Bladder microvascular endothelial cell (primary cell): ENCODE data around the gene COL1A1. TPM values are rescaled to one million over a fixed set of nuclear protein-coding genes. Genes with fewer than 3 reads are reported as not detected.

Experiments
- total RNA-seq: library from RNA; depleted of rRNA; stranded (reverse); fragments of >200 nt; gene quantifications from 2 replicates; pipeline ENCODE4 v1.2.3, GENCODE V29; 2014

COL1A1 gene
- total RNA-seq = 7.6 and 45.2 TPM in 2 replicates

DNA sequence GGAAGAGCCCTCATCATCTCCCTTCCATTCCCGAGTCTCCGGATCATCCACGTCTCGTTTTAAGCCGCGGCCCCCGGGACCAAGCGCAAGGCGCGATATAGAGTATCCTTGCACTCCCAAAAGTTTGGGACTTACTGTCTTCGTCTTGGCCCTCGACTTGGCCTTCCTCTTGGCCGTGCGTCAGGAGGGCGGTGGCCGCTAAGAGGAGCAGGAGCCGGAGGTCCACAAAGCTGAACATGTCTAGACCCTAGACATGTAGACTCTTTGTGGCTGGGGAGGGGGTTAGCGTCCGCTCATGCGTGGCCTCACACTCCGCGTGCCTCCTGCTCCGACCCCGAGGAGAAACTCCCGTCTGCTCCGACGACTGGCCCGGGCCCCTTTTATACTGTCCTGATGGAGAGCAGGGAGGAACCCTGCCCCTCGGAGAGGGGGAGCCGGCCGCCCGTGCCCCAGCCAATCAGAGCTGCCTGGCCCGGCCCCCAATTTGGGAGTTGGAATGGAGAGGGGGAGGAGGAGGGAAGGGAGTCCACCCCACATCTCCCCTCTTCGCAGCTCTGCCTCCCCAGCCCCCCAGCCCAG is at the start of gene COL1A1:
COL1A1 (minus strand) TSS at position 356 of the 579 bp plus-strand sequence; CDS start at position 238, 118 bp downstream.

DNA sequence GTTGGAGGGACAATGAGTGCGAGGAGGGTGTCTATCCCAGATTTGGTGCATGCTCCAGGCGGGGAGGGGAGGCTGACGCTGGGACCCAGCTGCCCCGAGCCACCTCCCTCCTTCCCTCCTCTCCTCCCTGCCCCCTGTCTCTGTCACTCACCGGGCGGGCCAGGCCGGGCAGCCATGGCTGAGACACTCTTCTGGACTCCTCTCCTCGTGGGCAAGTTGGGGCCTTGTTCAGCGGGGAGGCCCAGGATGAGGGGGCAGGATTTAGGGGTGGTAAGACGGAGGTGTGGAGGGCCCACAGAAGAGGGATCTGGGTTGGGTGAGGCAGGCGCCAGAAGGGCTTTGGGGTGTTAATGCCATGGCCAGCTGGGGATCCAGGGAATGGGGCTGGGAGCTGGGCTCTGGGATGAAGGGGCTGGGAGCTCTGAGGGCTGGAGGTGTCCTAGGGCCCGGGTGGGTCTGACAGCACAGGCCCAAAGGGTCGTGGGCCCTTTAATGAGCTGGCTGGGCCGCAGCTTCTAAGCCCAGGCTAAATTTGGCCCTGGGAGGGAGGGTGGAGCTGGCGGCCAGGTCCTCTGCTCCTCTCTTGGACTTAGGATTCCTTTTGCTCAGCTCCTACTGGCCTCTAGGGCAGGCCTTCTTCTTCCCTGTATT is 35.4 kb downstream of the COL1A1 start, which contains the start of gene SGCA:
SGCA (plus strand) TSS at position 139 of the 651 bp plus-strand sequence; CDS start at position 175, 36 bp downstream.

DNA sequence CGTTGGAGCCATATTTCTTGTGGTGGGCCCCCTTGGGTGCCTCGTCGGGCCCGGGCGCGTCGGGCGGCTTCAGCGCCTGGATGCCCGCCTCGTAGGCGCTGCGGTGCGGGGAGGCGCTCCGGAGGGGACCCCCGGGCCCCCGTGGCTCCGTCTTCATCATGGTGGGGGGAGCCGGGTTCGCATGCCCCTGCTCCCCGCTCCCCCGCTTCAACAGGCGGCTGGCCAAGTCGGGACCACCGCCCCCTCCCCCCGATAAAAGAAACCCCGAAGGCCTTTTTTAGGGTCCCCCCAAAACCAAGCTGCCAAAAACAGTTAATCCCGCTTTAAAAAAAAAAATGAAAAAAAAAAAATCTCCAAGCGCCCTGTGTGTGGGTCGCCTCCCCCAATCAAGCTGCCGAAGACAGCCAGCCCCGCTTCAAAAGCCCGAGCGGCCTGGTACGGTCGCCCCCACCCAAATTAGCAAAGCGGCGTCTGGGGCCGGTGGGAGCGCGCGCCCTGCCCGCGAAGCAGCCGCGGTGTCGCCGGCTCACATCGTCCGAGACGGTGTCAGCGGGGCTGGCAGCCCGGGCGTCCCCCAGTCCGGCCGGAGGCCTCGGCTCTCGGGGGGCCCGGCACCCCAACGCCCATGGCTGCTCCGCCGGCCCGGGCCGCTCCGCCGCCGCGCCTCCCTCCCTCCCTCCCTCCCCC is 50.9 kb downstream of the COL1A1 start, which contains the start of gene PPP1R9B:
PPP1R9B (minus strand) TSS at position 324 of the 687 bp plus-strand sequence; CDS start at position 160, 164 bp downstream.

Other genes with a start within 250 kb of the COL1A1 start
- not detected in 2 replicates for gene DLX4, start 232.4 kb downstream of the COL1A1 start, total RNA-seq
- not detected in 2 replicates for gene DLX3, start 206.4 kb downstream of the COL1A1 start, total RNA-seq
- 66.2 and 285 TPM in 2 replicates for gene ITGA3, start 145.5 kb downstream of the COL1A1 start, total RNA-seq
- gene PDK2, start 106.3 kb downstream of the COL1A1 start, total RNA-seq = 11.0 and 15.2 TPM in 2 replicates
- gene SAMD14, start 71.5 kb downstream of the COL1A1 start, total RNA-seq = 2.9 and 14.1 TPM in 2 replicates
- gene PPP1R9B, start 51.0 kb downstream of the COL1A1 start, total RNA-seq = 23.8 and 31.8 TPM in 2 replicates
- gene SGCA, start 35.6 kb downstream of the COL1A1 start, total RNA-seq = not detected in 2 replicates
- gene TMEM92, start 72.8 kb upstream of the COL1A1 start, total RNA-seq = under 0.01 TPM in 1 of 2 replicates, not detected in the other
- gene XYLT2, start 144.5 kb upstream of the COL1A1 start, total RNA-seq = 18.5 and 26.9 TPM in 2 replicates
- 46.3 and 48.2 TPM in 2 replicates for gene MRPL27, start 171.6 kb upstream of the COL1A1 start, total RNA-seq
- gene EME1, start 171.6 kb upstream of the COL1A1 start, total RNA-seq = 2.9 and 3.9 TPM in 2 replicates
- 107 and 162 TPM in 2 replicates for gene LRRC59, start 195.9 kb upstream of the COL1A1 start, total RNA-seq
- 11.7 and 15.7 TPM in 2 replicates for gene ACSF2, start 224.6 kb upstream of the COL1A1 start, total RNA-seq